Activated CD8-positive, alpha-beta memory T cell treated with anti-CD3 and anti-CD28 coated beads, Interleukin-2, amount 10 ng/mL, durations not matched to agents 7 days and 5 days (primary cell): ENCODE results near the gene EXOC6B. TPM values are rescaled to one million over a fixed set of nuclear protein-coding genes. Genes with fewer than 3 reads are reported as not detected.
"Not testable (repeated sequence)": the region's sequence is repeated elsewhere in the genome, so short reads cannot be mapped to it uniquely, and the experiment has no call there.

ENCODE experiments used
- ATAC-seq: fragments of 150-1000 bp; cut with Tn5 transposase; one replicate; pipeline ENCODE4 v1.10.0; 2021; ENCODE audit warnings: moderate library complexity
- CTCF ChIA-PET: fragments of 350-600 bp; sonication (Branson Sonifier 250); formaldehyde crosslinking; loops from one replicate; lab custom pipeline; 2021; ENCODE audit warnings: antibody characterized with exemption; lab: Charles Lee
- DNase-seq: peaks from one replicate; pipeline ENCODE4 v3.0.0-alpha.2; 2020
- H3K27ac Mint-ChIP-seq: one replicate; pipeline ENCODE4 v1.8.0; 2021; ENCODE audit warnings: mild to moderate bottlenecking, mixed read lengths
- H3K27me3 Mint-ChIP-seq: one replicate; pipeline ENCODE4 v1.8.0; 2021; ENCODE audit warnings: mixed read lengths
- H3K36me3 Mint-ChIP-seq: one replicate; pipeline ENCODE4 v1.8.0; 2021; ENCODE audit warnings: mild to moderate bottlenecking, mixed read lengths
- H3K4me1 Mint-ChIP-seq: one replicate; pipeline ENCODE4 v1.8.0; 2021; ENCODE audit warnings: mixed read lengths
- H3K4me3 Mint-ChIP-seq: one replicate; pipeline ENCODE4 v1.8.0; 2021; ENCODE audit warnings: mild to moderate bottlenecking, moderate library complexity, mixed read lengths
- H3K9me3 Mint-ChIP-seq: one replicate; pipeline ENCODE4 v1.8.0; 2022; ENCODE audit warnings: low read depth, mixed read lengths
- total RNA-seq, 2 experiments: library from RNA; stranded (reverse); gene quantifications; one replicate each; pipeline ENCODE4 v1.2.3, GENCODE V29; 2021

Gene EXOC6B
- total RNA-seq, 2 experiments from 2014 or later, result 14.1 to 22.8 TPM

- CTCF ChIA-PET, result no interaction called here
These were observed 331.4 kb downstream of the EXOC6B start for GRCh38 chr2:72494392-72494791.

GRCh38 chr2:72484622-72485021, 341.2 kb downstream of the EXOC6B start:
- H3K4me1 Mint-ChIP-seq, H3K4me3 Mint-ChIP-seq, DNase-seq, ATAC-seq, CTCF ChIA-PET, H3K27me3 Mint-ChIP-seq, H3K27ac Mint-ChIP-seq, H3K9me3 Mint-ChIP-seq: not testable (repeated sequence)
- peaks cover 27% of the 10 kb centered on the region for H3K36me3 Mint-ChIP-seq

More at GRCh38 chr2:72494392-72494791, 331.4 kb downstream of the EXOC6B start:
- Mint-ChIP-seq H3K27me3 (no peaks in the 10 kb centered on the region), H3K27ac (no peak overlapping the region), H3K9me3 (no peaks in the 10 kb centered on the region), H3K4me3 (no peak overlapping the region), H3K4me1 (no peaks in the 10 kb centered on the region), H3K36me3 (peaks cover 7% of the 10 kb centered on the region)
- ATAC-seq, result no peak
- DNase-seq, result no peak

DNA sequence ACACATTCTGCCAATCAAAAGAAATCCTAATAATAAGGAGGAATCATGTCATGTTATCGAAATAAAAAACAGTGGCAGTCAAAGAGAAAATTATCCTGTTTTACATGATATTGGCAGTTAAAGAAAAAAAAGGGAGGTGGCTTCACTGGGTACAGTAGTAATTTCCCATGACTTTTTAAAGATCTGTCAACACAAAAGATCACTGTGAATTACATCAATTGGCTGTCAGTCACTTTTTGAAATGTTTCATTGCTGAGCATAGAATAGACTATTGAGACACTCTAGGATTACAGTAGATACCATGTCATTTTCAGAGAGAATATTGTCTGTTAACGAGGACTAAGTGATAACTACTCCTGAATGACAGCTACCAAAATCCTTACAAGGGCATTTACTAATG, 342.5 kb downstream of the EXOC6B start:
- no peak overlapping the region for H3K4me3 Mint-ChIP-seq
- DNase-seq, result no peak
- peaks cover 2% of the 10 kb centered on the region for H3K9me3 Mint-ChIP-seq
- no peak overlapping the region for H3K27ac Mint-ChIP-seq
- H3K27me3 Mint-ChIP-seq, result no peaks in the 10 kb centered on the region
- no peak for ATAC-seq
- no peaks in the 10 kb centered on the region for H3K4me1 Mint-ChIP-seq
- H3K36me3 Mint-ChIP-seq, result peaks cover 22% of the 10 kb centered on the region
- CTCF ChIA-PET, result no interaction called here

DNA sequence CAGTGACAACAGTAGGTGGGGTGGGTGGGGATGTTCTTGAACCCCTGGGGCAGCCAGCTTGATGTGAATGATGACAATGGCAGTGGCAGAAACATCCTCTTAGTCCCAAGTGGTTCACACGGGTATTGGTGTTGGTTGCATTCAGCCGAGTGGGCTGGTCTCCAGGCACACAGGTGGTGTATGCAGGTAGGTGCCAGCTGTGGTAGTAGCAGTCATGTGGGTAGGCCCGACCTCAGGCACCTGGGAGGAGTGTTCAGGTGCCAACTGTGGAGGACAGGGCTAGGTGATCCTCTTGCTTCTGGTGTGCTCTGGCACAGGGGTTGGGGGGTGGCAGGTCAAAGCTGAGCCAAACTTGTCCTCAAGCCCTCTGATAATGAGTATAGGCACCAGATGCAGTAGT, 350.6 kb downstream of the EXOC6B start:
- no peaks in the 10 kb centered on the region for H3K4me1 Mint-ChIP-seq
- ATAC-seq (no peak), DNase-seq (no peak)
- H3K27me3 Mint-ChIP-seq, result no peaks in the 10 kb centered on the region
- no peak overlapping the region for H3K4me3 Mint-ChIP-seq
- CTCF ChIA-PET, result no interaction called here
- peaks cover 8% of the 10 kb centered on the region for H3K9me3 Mint-ChIP-seq
- H3K27ac Mint-ChIP-seq, result no peak overlapping the region
- H3K36me3 Mint-ChIP-seq, result peaks cover 5% of the 10 kb centered on the region

DNA sequence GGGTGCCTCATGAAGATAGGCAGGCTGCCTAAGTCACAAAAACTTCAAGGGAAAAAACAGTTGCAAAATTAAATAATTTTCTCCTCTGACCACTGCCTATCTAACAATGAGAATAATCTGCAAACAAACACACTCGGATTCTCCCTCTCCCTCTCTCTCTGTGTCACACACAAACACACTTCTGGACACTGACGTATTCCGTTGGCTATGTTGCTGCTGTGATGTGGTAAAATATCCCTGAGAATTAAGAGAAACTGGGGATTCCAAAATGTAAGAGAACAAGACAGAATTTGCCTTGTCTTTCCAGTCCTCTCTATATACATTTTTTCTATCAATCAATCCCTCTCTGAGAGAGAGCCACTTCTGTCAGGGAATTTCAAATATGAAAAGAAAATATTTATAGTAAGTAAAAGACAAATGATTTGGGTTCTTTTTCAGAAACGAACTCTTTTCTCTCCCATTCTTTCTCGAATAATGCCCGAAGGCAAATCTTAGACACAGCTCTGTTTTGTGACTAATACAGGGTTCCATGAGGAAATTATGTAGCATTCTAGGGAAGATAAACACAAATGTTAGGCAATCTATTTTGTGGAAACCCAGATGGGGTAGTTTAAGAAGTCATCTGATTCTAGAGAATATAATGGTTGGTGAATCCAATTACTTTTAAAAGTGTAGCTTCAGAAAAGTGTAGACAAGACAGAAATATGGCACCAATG, 367.9 kb downstream of the EXOC6B start:
- no peak for DNase-seq
- Mint-ChIP-seq H3K27ac (no peak overlapping the region), H3K36me3 (peaks cover 3% of the 10 kb centered on the region), H3K27me3 (no peaks in the 10 kb centered on the region), H3K9me3 (no peaks in the 10 kb centered on the region), H3K4me1 (no peaks in the 10 kb centered on the region), H3K4me3 (no peak overlapping the region)
- no peak for ATAC-seq
- CTCF ChIA-PET, result no interaction called here

DNA sequence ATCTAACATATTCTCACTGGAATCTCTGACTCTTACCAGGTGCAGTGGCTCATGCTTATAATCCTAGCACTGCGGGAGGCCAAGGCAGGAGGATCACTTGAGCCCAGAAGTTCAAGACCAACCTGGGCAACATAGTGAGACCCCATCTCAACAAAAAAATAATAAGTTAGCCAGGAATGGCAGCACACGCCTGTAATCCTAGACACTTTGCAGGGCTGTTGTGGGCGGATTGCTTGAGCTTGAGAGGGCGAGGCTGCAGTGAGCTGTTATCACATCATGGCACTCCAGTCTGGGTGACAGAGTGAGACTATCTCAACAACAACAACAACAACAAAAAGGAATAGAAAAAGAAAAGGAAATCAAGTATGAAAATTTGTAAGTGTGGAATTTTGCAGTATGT, 371.6 kb downstream of the EXOC6B start:
- H3K4me1 Mint-ChIP-seq, result no peaks in the 10 kb centered on the region
- H3K4me3 Mint-ChIP-seq, result no peak overlapping the region
- no peak overlapping the region for H3K27ac Mint-ChIP-seq
- peaks cover 2% of the 10 kb centered on the region for H3K36me3 Mint-ChIP-seq
- DNase-seq (no peak), ATAC-seq (no peak)
- H3K9me3 Mint-ChIP-seq, result no peaks in the 10 kb centered on the region
- no peaks in the 10 kb centered on the region for H3K27me3 Mint-ChIP-seq
- CTCF ChIA-PET, result no interaction called here

DNA sequence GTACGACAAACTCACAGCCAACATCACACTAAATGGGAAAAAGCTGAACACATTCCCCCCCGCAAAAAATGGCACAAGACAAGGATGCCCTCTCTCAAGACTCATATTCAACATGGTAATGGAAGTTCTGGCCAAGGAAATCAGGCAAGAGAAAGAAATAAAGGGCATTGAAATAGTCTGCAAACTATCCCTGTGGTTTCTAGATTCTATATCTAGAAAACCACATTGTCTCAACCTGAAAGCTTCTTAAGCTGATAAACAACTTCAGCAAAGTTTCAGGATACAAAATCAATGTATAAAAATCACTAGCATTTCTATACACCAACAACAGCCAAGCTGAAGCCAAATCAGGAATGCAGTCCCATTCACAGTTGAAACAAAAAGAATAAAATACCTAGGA, 383.6 kb downstream of the EXOC6B start:
- CTCF ChIA-PET, result no interaction called here
- H3K9me3 Mint-ChIP-seq, result peaks cover 8% of the 10 kb centered on the region

GRCh38 chr2:72439892-72440291, 385.9 kb downstream of the EXOC6B start:
- peaks cover 18% of the 10 kb centered on the region for H3K4me1 Mint-ChIP-seq
- DNase-seq, result no peak
- H3K36me3 Mint-ChIP-seq, result peaks cover 11% of the 10 kb centered on the region
- no peaks in the 10 kb centered on the region for H3K27me3 Mint-ChIP-seq
- ATAC-seq, result no peak
- H3K4me3 Mint-ChIP-seq, result no peak overlapping the region
- CTCF ChIA-PET, result no interaction called here
- no peak overlapping the region for H3K27ac Mint-ChIP-seq
- H3K9me3 Mint-ChIP-seq, result peaks cover 15% of the 10 kb centered on the region

More for the DNA sequence above, 383.6 kb downstream of the EXOC6B start:
- no peak for DNase-seq
- Mint-ChIP-seq H3K27me3 (no peaks in the 10 kb centered on the region), H3K27ac (no peak overlapping the region), H3K4me1 (peaks cover 18% of the 10 kb centered on the region), H3K4me3 (no peak overlapping the region), H3K36me3 (peaks cover 10% of the 10 kb centered on the region)
- ATAC-seq, result no peak

- peaks cover 14% of the 10 kb centered on the region for H3K4me1 Mint-ChIP-seq
- no peak overlapping the region for H3K4me3 Mint-ChIP-seq
- no peak overlapping the region for H3K27ac Mint-ChIP-seq
- DNase-seq (no peak), ATAC-seq (no peak)
- peaks cover 14% of the 10 kb centered on the region for H3K9me3 Mint-ChIP-seq
- CTCF ChIA-PET, result no interaction called here
- peaks cover 11% of the 10 kb centered on the region for H3K36me3 Mint-ChIP-seq
- no peaks in the 10 kb centered on the region for H3K27me3 Mint-ChIP-seq
These were observed 387.5 kb downstream of the EXOC6B start for GRCh38 chr2:72438364-72438763.

DNA sequence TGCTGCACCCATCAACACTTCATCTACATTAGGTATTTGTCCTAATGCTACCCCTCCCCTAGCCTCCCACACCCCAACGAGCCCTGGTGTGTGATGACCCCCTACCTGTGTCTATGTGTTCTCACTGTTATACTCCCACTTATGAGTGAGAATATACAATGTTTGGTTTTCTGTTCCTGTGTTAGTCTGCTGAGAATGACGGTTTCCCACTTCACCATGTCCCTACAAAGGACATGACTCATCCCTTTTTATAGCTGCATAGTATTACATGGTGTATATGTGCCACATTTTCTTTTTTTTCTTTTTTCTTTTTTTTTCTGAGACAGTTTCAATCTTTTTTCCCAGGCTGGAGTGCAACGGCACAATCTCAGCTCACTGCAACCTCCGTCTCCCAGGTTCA, 394.1 kb downstream of the EXOC6B start:
- H3K4me1 Mint-ChIP-seq, result no peaks in the 10 kb centered on the region
- H3K4me3 Mint-ChIP-seq, result no peak overlapping the region
- peaks cover 10% of the 10 kb centered on the region for H3K9me3 Mint-ChIP-seq
- no peaks in the 10 kb centered on the region for H3K27me3 Mint-ChIP-seq
- no peak for ATAC-seq
- H3K27ac Mint-ChIP-seq, result no peak overlapping the region
- H3K36me3 Mint-ChIP-seq, result peaks cover 3% of the 10 kb centered on the region
- CTCF ChIA-PET, result no interaction called here
- no peak for DNase-seq

GRCh38 chr2:72427022-72427861, 398.6 kb downstream of the EXOC6B start:
- no peaks in the 10 kb centered on the region for H3K27me3 Mint-ChIP-seq
- no peaks in the 10 kb centered on the region for H3K4me1 Mint-ChIP-seq
- H3K27ac Mint-ChIP-seq, result no peak overlapping the region
- CTCF ChIA-PET, result no interaction called here
- DNase-seq (no peak), ATAC-seq (no peak)
- H3K36me3 Mint-ChIP-seq, result peaks cover 1% of the 10 kb centered on the region
- no peaks in the 10 kb centered on the region for H3K9me3 Mint-ChIP-seq
- H3K4me3 Mint-ChIP-seq, result no peak overlapping the region

DNA sequence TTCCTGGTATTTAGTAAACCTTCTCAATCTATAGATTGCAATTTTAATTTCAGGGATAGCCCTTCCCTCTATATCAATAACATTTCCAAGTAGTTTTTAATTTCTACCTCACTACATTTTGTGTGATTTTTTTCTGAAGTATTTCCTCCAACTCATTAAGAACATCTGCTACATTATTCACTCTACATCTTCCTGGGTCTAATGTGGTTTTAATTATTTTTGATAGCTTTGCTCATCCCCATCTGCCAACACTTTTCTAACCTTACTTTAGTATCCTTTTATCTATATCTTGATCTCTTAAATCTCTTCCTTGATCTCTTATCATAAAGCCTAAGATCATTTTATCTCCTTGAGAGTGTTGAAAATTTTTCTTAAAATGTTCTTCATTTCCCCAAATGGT, 399.8 kb downstream of the EXOC6B start:
- no peak overlapping the region for H3K4me3 Mint-ChIP-seq
- H3K9me3 Mint-ChIP-seq, result no peaks in the 10 kb centered on the region
- H3K27ac Mint-ChIP-seq, result no peak overlapping the region
- H3K27me3 Mint-ChIP-seq, result no peaks in the 10 kb centered on the region
- peaks cover 2% of the 10 kb centered on the region for H3K36me3 Mint-ChIP-seq
- ATAC-seq (no peak), DNase-seq (no peak)
- CTCF ChIA-PET, result no interaction called here
- H3K4me1 Mint-ChIP-seq, result no peaks in the 10 kb centered on the region

DNA sequence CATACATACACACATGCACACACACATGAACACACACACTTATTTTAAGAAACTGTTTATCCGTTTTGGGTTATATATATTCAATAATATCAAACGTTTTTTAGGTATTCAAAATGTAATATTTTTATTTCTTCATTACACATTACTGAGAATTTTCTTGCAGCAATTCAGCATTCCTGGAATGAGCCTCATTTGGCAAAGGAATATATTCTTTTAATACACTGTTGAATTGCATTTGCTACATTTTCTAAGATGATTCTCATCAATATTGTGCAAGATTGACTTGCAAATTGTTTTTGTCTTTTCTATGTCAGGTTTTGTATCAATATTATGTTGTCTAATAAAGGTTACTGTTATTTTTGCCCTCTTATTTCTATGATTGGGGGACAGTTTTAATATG, 402.1 kb downstream of the EXOC6B start:
- no peak for DNase-seq
- peaks cover 3% of the 10 kb centered on the region for H3K36me3 Mint-ChIP-seq
- H3K27ac Mint-ChIP-seq, result no peak overlapping the region
- CTCF ChIA-PET, result no interaction called here
- no peak overlapping the region for H3K4me3 Mint-ChIP-seq
- no peaks in the 10 kb centered on the region for H3K27me3 Mint-ChIP-seq
- no peaks in the 10 kb centered on the region for H3K9me3 Mint-ChIP-seq
- H3K4me1 Mint-ChIP-seq, result no peaks in the 10 kb centered on the region
- no peak for ATAC-seq

- CTCF ChIA-PET, H3K4me3 Mint-ChIP-seq, H3K27me3 Mint-ChIP-seq, H3K27ac Mint-ChIP-seq, H3K36me3 Mint-ChIP-seq, ATAC-seq, DNase-seq, H3K4me1 Mint-ChIP-seq, H3K9me3 Mint-ChIP-seq: not testable (repeated sequence)
These were observed 404.0 kb downstream of the EXOC6B start for GRCh38 chr2:72421771-72422379.
